PFSK-1 (cell line): ENCODE data around the gene MARCHF10.

Source experiments
- FOXP2 ChIP-seq: optimal IDR thresholded peaks from 2 replicates; pipeline ENCODE3; 2011; ENCODE audit warnings: borderline replicate concordance, control low read depth, inconsistent platforms; ENCODE audit not compliant: insufficient read depth; ENCODE audit errors: extremely low read length, extremely low read depth
- POLR2AphosphoS5 ChIP-seq: IDR thresholded peaks from 2 replicates; pipeline ENCODE4 v1.6.1; 2012; ENCODE audit warnings: low read depth, mild to moderate bottlenecking, control low read depth, low read length, moderate library complexity
- SIN3A ChIP-seq: IDR thresholded peaks from 2 replicates; pipeline ENCODE4 v1.6.1; 2012; ENCODE audit warnings: mild to moderate bottlenecking, low read length, moderate library complexity, borderline replicate concordance; ENCODE audit not compliant: insufficient read depth
- TAF1 ChIP-seq: IDR thresholded peaks from 2 replicates; pipeline ENCODE4 v1.6.1; 2012; ENCODE audit warnings: low read length, control low read depth, borderline replicate concordance; ENCODE audit not compliant: insufficient read depth
- TF ChIP-seq, protein P1 (sequence below), 2 experiments: IDR thresholded peaks; 2 replicates each; pipeline versions ENCODE4 v1.6.1 to v1.8.0; 2011 to 2012; ENCODE audit warnings: low read depth in 2 of 2, low read length in 2 of 2, control low read depth in 1 of 2, inconsistent platforms in 1 of 2, mild to moderate bottlenecking in 1 of 2, moderate library complexity in 1 of 2; ENCODE audit not compliant: insufficient read depth in 1 of 2

DNA sequence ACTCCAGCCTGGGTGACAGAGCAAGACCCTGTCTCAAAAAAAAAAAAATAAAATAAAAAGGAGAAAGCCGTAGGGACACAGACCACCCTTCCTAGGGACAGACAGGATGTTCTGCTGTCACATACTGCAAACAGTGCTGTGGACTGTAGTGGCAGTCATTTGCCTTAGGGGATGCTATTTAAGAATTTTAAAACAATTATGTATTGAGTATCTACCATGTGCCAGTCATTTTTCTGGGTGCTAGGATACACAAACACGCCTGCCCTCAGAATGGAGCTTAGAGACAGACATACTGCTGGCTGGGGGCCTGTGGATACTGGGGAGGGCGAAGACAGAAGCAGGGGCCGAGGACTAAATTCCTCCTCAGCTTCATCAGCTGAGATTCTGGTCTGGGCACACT lies 135.2 kb downstream of the MARCHF10 start:
- TF ChIP-seq TAF1 (no peak), SIN3A (no peak), POLR2AphosphoS5 (no peak), FOXP2 (no peak)
- TF ChIP-seq, protein P1, sequence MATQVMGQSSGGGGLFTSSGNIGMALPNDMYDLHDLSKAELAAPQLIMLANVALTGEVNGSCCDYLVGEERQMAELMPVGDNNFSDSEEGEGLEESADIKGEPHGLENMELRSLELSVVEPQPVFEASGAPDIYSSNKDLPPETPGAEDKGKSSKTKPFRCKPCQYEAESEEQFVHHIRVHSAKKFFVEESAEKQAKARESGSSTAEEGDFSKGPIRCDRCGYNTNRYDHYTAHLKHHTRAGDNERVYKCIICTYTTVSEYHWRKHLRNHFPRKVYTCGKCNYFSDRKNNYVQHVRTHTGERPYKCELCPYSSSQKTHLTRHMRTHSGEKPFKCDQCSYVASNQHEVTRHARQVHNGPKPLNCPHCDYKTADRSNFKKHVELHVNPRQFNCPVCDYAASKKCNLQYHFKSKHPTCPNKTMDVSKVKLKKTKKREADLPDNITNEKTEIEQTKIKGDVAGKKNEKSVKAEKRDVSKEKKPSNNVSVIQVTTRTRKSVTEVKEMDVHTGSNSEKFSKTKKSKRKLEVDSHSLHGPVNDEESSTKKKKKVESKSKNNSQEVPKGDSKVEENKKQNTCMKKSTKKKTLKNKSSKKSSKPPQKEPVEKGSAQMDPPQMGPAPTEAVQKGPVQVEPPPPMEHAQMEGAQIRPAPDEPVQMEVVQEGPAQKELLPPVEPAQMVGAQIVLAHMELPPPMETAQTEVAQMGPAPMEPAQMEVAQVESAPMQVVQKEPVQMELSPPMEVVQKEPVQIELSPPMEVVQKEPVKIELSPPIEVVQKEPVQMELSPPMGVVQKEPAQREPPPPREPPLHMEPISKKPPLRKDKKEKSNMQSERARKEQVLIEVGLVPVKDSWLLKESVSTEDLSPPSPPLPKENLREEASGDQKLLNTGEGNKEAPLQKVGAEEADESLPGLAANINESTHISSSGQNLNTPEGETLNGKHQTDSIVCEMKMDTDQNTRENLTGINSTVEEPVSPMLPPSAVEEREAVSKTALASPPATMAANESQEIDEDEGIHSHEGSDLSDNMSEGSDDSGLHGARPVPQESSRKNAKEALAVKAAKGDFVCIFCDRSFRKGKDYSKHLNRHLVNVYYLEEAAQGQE (IDR thresholded peaks at IDR 0.05; ENCODE audit: insufficient read depth in 1 of 2, low read depth in 2 of 2, low read length in 2 of 2): no peak
